ENCODE data around the gene LILRA2. TPM values are rescaled to one million over a fixed set of nuclear protein-coding genes. Genes with fewer than 3 reads are reported as not detected.
"Not testable (repeated sequence)": the region's sequence is repeated elsewhere in the genome, so short reads cannot be mapped to it uniquely, and the experiment has no call there.

The LILRA2 gene
- total and polyA plus RNA-seq, 2 donors (not counting 1 experiment from before 2014, with no cell fraction given) = not detected

DNA sequence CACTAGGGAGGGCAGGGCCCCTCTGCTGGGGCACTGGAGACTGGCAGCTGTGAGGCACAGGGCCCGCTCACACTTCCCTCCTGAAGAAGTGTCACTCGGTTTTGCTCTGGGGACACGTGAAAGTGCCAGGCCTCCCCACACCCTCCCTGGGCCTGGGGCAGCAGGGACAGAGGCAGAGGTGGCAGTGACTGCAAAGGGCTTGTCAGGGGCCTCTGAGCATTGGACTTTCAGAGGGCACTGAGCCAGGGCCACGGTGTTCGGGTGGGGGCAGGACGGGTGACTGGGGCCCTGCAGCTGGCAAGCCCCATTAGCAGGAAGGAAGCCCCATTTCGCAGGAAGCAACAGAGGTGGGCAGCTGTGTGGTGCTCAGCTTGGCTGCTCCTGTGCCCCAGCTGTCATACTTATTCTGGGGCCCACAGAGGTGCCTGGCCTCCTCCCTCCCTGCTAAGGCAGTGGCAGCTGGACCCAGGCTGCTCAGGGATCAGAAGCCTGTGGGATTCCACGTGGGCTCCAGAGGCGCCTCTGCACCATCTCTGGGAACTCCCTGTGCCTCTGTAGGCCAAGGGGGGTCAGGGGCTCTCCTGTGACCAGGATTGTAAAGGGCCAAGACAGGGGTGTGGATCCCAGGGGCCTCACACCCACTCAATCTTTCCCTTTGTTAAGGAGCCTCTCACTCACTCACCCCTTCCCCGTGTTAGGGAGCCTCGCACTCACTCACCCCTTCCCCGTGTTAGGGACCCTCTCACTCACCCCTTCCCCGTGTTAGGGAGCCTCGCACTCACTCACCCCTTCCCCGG is 51.5 kb downstream of the LILRA2 start:
- not testable (repeated sequence) for H3K27me3 ChIP-seq (ENCODE audit: control insufficient read depth, insufficient read depth, low read length); H4K20me1 ChIP-seq (ENCODE audit: control insufficient read depth, extremely low read depth, insufficient read depth, low read length); H3K4me3 ChIP-seq (replicated peaks in 1 of 4; ENCODE audit: control extremely low read depth in 1 of 4, insufficient read depth in 1 of 4, low read depth in 3 of 4, low read length in 4 of 4); H3K36me3 ChIP-seq (ENCODE audit: control insufficient read depth, insufficient read depth, low read length); H3K4me2 ChIP-seq (ENCODE audit: extremely low read depth, insufficient read depth, low read length); H3K79me2 ChIP-seq (ENCODE audit: control insufficient read depth, insufficient read depth, low read length); H2AFZ ChIP-seq (ENCODE audit: low read length); H3K4me1 ChIP-seq (ENCODE audit: control insufficient read depth, extremely low read depth, insufficient read depth, low read length); H3K27ac ChIP-seq (ENCODE audit: insufficient read depth, low read length); H3K9me3 ChIP-seq (ENCODE audit: control insufficient read depth, insufficient read depth, low read depth, low read length); H3K9ac ChIP-seq (ENCODE audit: insufficient read depth, low read length); DNase-seq (ENCODE audit: low read depth in 2 of 2)

DNA sequence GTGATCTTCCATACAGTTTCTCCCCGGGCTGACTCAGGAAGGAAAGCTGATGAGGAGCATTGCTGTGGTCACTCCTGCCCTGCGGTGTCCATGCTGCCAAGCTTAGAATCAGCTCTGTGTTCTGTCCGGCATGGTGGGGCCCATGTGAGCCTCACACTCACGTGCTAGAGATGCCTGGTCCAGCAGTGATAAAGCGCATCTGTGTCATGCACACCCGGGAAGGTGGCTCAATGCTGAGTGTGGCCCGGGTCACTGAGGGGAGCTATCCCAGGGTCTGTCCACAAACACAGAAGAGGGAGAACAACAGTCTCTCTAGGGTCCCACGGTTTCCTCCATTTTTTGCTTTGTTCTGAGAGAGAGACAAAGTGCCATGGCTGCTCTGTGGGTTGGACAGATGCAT is 53.2 kb downstream of the LILRA2 start:
- Histone ChIP-seq H3K27me3 (ENCODE audit: control insufficient read depth, insufficient read depth, low read length) (no peaks in the 10 kb centered on the region), H3K4me2 (ENCODE audit: extremely low read depth, insufficient read depth, low read length) (no peak overlapping the region), H3K4me3 (replicated peaks in 1 of 4; ENCODE audit: control extremely low read depth in 1 of 4, insufficient read depth in 1 of 4, low read depth in 3 of 4, low read length in 4 of 4) (no peak overlapping the region), H3K79me2 (ENCODE audit: control insufficient read depth, insufficient read depth, low read length) (no peaks in the 10 kb centered on the region), H3K27ac (ENCODE audit: insufficient read depth, low read length) (no peak overlapping the region), H3K9me3 (ENCODE audit: control insufficient read depth, insufficient read depth, low read depth, low read length) (no peaks in the 10 kb centered on the region), H3K4me1 (ENCODE audit: control insufficient read depth, extremely low read depth, insufficient read depth, low read length) (no peaks in the 10 kb centered on the region), H4K20me1 (ENCODE audit: control insufficient read depth, extremely low read depth, insufficient read depth, low read length) (no peaks in the 10 kb centered on the region), H2AFZ (ENCODE audit: low read length) (no peak overlapping the region), H3K9ac (ENCODE audit: insufficient read depth, low read length) (no peak overlapping the region), H3K36me3 (ENCODE audit: control insufficient read depth, insufficient read depth, low read length) (no peaks in the 10 kb centered on the region)
- TF ChIP-seq, protein P1, sequence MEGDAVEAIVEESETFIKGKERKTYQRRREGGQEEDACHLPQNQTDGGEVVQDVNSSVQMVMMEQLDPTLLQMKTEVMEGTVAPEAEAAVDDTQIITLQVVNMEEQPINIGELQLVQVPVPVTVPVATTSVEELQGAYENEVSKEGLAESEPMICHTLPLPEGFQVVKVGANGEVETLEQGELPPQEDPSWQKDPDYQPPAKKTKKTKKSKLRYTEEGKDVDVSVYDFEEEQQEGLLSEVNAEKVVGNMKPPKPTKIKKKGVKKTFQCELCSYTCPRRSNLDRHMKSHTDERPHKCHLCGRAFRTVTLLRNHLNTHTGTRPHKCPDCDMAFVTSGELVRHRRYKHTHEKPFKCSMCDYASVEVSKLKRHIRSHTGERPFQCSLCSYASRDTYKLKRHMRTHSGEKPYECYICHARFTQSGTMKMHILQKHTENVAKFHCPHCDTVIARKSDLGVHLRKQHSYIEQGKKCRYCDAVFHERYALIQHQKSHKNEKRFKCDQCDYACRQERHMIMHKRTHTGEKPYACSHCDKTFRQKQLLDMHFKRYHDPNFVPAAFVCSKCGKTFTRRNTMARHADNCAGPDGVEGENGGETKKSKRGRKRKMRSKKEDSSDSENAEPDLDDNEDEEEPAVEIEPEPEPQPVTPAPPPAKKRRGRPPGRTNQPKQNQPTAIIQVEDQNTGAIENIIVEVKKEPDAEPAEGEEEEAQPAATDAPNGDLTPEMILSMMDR (conservative IDR thresholded peaks at IDR 0.05 in 1 of 2, IDR thresholded peaks at IDR 0.05 in 1 of 2; ENCODE audit: low read depth in 1 of 2, low read length in 2 of 2) = no peak
- TF ChIP-seq EZH2 (IDR thresholded peaks at IDR 0.05; ENCODE audit: low read length, missing control alignments) = no peak
- DNase-seq (ENCODE audit: low read depth in 2 of 2) = no peak

DNA sequence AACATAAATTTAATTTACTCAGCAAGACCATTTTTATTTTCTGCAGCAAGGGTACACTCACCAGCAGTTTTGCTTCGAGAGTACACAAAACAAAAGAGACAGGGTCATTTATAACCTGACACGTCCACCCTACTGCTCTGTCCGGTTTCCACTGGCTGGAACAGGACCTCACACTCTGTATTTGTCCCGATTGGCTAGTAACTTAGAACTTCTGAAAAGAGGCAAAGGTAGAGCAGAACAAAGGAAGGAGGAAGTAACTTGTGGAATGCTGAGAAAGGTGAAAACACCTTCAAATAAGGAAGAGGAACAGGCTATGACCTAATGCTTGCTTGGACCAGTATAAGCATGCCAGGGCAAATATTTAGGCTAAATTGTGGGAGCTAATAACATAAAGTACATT is 54.3 kb downstream of the LILRA2 start:
- H4K20me1 ChIP-seq (ENCODE audit: control insufficient read depth, extremely low read depth, insufficient read depth, low read length); H3K4me3 ChIP-seq (replicated peaks in 1 of 4; ENCODE audit: control extremely low read depth in 1 of 4, insufficient read depth in 1 of 4, low read depth in 3 of 4, low read length in 4 of 4); H3K9ac ChIP-seq (ENCODE audit: insufficient read depth, low read length); H3K27me3 ChIP-seq (ENCODE audit: control insufficient read depth, insufficient read depth, low read length); H3K9me3 ChIP-seq (ENCODE audit: control insufficient read depth, insufficient read depth, low read depth, low read length); H3K36me3 ChIP-seq (ENCODE audit: control insufficient read depth, insufficient read depth, low read length); H3K4me2 ChIP-seq (ENCODE audit: extremely low read depth, insufficient read depth, low read length); H3K4me1 ChIP-seq (ENCODE audit: control insufficient read depth, extremely low read depth, insufficient read depth, low read length); H2AFZ ChIP-seq (ENCODE audit: low read length); H3K79me2 ChIP-seq (ENCODE audit: control insufficient read depth, insufficient read depth, low read length); DNase-seq (ENCODE audit: low read depth in 2 of 2); H3K27ac ChIP-seq (ENCODE audit: insufficient read depth, low read length): not testable (repeated sequence)

DNA sequence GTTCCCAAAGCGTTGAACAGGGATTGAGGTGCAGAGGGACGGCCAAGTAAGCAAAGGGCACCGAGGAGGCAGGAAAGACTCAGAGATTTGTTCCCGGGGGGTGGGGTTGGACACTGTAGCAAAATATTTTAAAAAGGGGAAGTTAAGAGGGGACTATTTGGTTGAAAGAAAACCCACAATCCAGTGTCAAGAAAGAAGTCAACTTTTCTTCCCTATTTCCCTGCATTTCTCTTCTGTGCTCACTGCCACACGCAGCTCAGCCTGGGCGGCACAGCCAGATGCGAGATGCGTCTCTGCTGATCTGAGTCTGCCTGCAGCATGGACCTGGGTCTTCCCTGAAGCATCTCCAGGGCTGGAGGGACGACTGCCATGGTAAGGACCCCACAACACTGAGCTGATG is 56.7 kb downstream of the LILRA2 start, which contains the start of gene LILRB1:
TSS of gene LILRB1 (plus strand) at position 223 of the 400 bp plus-strand sequence. CDS start 590 bp downstream, outside the sequence.
- H3K36me3 ChIP-seq (ENCODE audit: control insufficient read depth, insufficient read depth, low read length); H3K4me2 ChIP-seq (ENCODE audit: extremely low read depth, insufficient read depth, low read length); H3K9ac ChIP-seq (ENCODE audit: insufficient read depth, low read length); H3K27me3 ChIP-seq (ENCODE audit: control insufficient read depth, insufficient read depth, low read length); DNase-seq (ENCODE audit: low read depth in 2 of 2); H2AFZ ChIP-seq (ENCODE audit: low read length); H3K79me2 ChIP-seq (ENCODE audit: control insufficient read depth, insufficient read depth, low read length); H3K4me1 ChIP-seq (ENCODE audit: control insufficient read depth, extremely low read depth, insufficient read depth, low read length); H3K4me3 ChIP-seq (replicated peaks in 1 of 4; ENCODE audit: control extremely low read depth in 1 of 4, insufficient read depth in 1 of 4, low read depth in 3 of 4, low read length in 4 of 4); H4K20me1 ChIP-seq (ENCODE audit: control insufficient read depth, extremely low read depth, insufficient read depth, low read length); H3K27ac ChIP-seq (ENCODE audit: insufficient read depth, low read length); H3K9me3 ChIP-seq (ENCODE audit: control insufficient read depth, insufficient read depth, low read depth, low read length): not testable (repeated sequence)
